Activated naive CD4-positive, alpha-beta T cell treated with anti-CD3 and anti-CD28 coated beads, Interleukin-2, amount 50 U/mL, for 24 hours (primary cell): ENCODE results near the gene RIMOC1.
"Not testable (repeated sequence)": the region's sequence is repeated elsewhere in the genome, so short reads cannot be mapped to it uniquely, and the experiment has no call there.

Source experiments
- H3K27ac Mint-ChIP-seq: one replicate; pipeline ENCODE4 v1.8.0; 2021; ENCODE audit warnings: mild to moderate bottlenecking, mixed read lengths
- H3K27me3 Mint-ChIP-seq: one replicate; pipeline ENCODE4 v1.8.0; 2021; ENCODE audit warnings: mixed read lengths
- H3K36me3 Mint-ChIP-seq: one replicate; pipeline ENCODE4 v1.8.0; 2021; ENCODE audit warnings: mixed read lengths
- H3K4me1 Mint-ChIP-seq: one replicate; pipeline ENCODE4 v1.8.0; 2021; ENCODE audit warnings: mixed read lengths
- H3K4me3 Mint-ChIP-seq: one replicate; pipeline ENCODE4 v1.8.0; 2021; ENCODE audit warnings: mild to moderate bottlenecking, mixed read lengths
- H3K9me3 Mint-ChIP-seq: one replicate; pipeline ENCODE4 v1.8.0; 2021; ENCODE audit warnings: mixed read lengths

Gene RIMOC1

GRCh38 chr5:41924526-41924871 lies 20.4 kb downstream of the RIMOC1 start:
- H3K4me1 Mint-ChIP-seq, result peaks cover 38% of the 10 kb centered on the region
- peak overlapping the region; percentile 99 for H3K27ac Mint-ChIP-seq
- H3K9me3 Mint-ChIP-seq, result no peaks in the 10 kb centered on the region
- no peaks in the 10 kb centered on the region for H3K27me3 Mint-ChIP-seq
- H3K36me3 Mint-ChIP-seq, result peaks cover 6% of the 10 kb centered on the region
- peak overlapping the region; percentile 85 for H3K4me3 Mint-ChIP-seq

- no peaks in the 10 kb centered on the region for H3K9me3 Mint-ChIP-seq
- peak within 1 kb of the TSS; percentile 99 for H3K27ac Mint-ChIP-seq
- no peaks in the 10 kb centered on the region for H3K27me3 Mint-ChIP-seq
- peak within 1 kb of the TSS; percentile 85 for H3K4me3 Mint-ChIP-seq
- peaks cover 38% of the 10 kb centered on the region for H3K4me1 Mint-ChIP-seq
- peaks cover 6% of the 10 kb centered on the region for H3K36me3 Mint-ChIP-seq
These were observed 20.9 kb downstream of the RIMOC1 start, which contains the start of gene FBXO4 for GRCh38 chr5:41924872-41925554. FBXO4 (plus strand) TSS chr5:41925281; CDS start chr5:41925310, 29 bp downstream.

- Mint-ChIP-seq H3K9me3 (no peaks in the 10 kb centered on the region), H3K4me3 (peak overlapping the region; percentile 85), H3K27ac (peak overlapping the region; percentile 99), H3K4me1 (peaks cover 37% of the 10 kb centered on the region), H3K27me3 (no peaks in the 10 kb centered on the region), H3K36me3 (peaks cover 7% of the 10 kb centered on the region)
These were observed 21.4 kb downstream of the RIMOC1 start for GRCh38 chr5:41925555-41925951.

GRCh38 chr5:41927604-41928003 lies 23.5 kb downstream of the RIMOC1 start:
- no peaks in the 10 kb centered on the region for H3K9me3 Mint-ChIP-seq
- no peak overlapping the region for H3K4me3 Mint-ChIP-seq

GRCh38 chr5:41929035-41929434 lies 24.9 kb downstream of the RIMOC1 start:
- Mint-ChIP-seq H3K27me3 (no peaks in the 10 kb centered on the region), H3K27ac (no peak overlapping the region), H3K36me3 (peaks cover 13% of the 10 kb centered on the region), H3K4me1 (peaks cover 26% of the 10 kb centered on the region), H3K4me3 (no peak overlapping the region), H3K9me3 (no peaks in the 10 kb centered on the region)

More at GRCh38 chr5:41927604-41928003, 23.5 kb downstream of the RIMOC1 start:
- Mint-ChIP-seq H3K36me3 (peaks cover 13% of the 10 kb centered on the region), H3K27me3 (no peaks in the 10 kb centered on the region), H3K4me1 (peaks cover 26% of the 10 kb centered on the region), H3K27ac (no peak overlapping the region)

GRCh38 chr5:41932770-41933169 lies 28.6 kb downstream of the RIMOC1 start:
- H3K4me3 Mint-ChIP-seq, result no peak overlapping the region
- no peaks in the 10 kb centered on the region for H3K4me1 Mint-ChIP-seq
- peaks cover 17% of the 10 kb centered on the region for H3K36me3 Mint-ChIP-seq

GRCh38 chr5:41935544-41935943 lies 31.4 kb downstream of the RIMOC1 start:
- H3K36me3 Mint-ChIP-seq, result peaks cover 22% of the 10 kb centered on the region
- no peaks in the 10 kb centered on the region for H3K27me3 Mint-ChIP-seq
- no peak overlapping the region for H3K27ac Mint-ChIP-seq
- no peaks in the 10 kb centered on the region for H3K4me1 Mint-ChIP-seq
- H3K4me3 Mint-ChIP-seq, result no peak overlapping the region
- H3K9me3 Mint-ChIP-seq, result no peaks in the 10 kb centered on the region

More at GRCh38 chr5:41932770-41933169, 28.6 kb downstream of the RIMOC1 start:
- Mint-ChIP-seq H3K27me3 (no peaks in the 10 kb centered on the region), H3K9me3 (no peaks in the 10 kb centered on the region), H3K27ac (no peak overlapping the region)

- Mint-ChIP-seq H3K4me3 (no peak overlapping the region), H3K27ac (no peak overlapping the region), H3K36me3 (peaks cover 13% of the 10 kb centered on the region), H3K27me3 (no peaks in the 10 kb centered on the region), H3K4me1 (no peaks in the 10 kb centered on the region), H3K9me3 (no peaks in the 10 kb centered on the region)
These were observed 36.5 kb downstream of the RIMOC1 start for GRCh38 chr5:41940641-41941040.

GRCh38 chr5:41945332-41945955 lies 41.3 kb downstream of the RIMOC1 start:
- peaks cover 13% of the 10 kb centered on the region for H3K9me3 Mint-ChIP-seq
- not testable (repeated sequence) for H3K27ac Mint-ChIP-seq, H3K36me3 Mint-ChIP-seq, H3K27me3 Mint-ChIP-seq, H3K4me3 Mint-ChIP-seq, H3K4me1 Mint-ChIP-seq

GRCh38 chr5:41951224-41951623 lies 47.1 kb downstream of the RIMOC1 start:
- Mint-ChIP-seq H3K27me3 (no peaks in the 10 kb centered on the region), H3K9me3 (peaks cover 13% of the 10 kb centered on the region), H3K4me1 (no peaks in the 10 kb centered on the region), H3K27ac (no peak overlapping the region), H3K4me3 (no peak overlapping the region), H3K36me3 (peaks cover 3% of the 10 kb centered on the region)
